ENCODE data around the gene ELOVL6.
"Not testable (repeated sequence)": the region's sequence is repeated elsewhere in the genome, so short reads cannot be mapped to it uniquely, and the experiment has no call there.

Gene ELOVL6

GRCh38 chr4:110196206-110196870, 2.1 kb downstream of the ELOVL6 start:
- Histone ChIP-seq H3K27me3 (peaks cover 61% of the 10 kb centered on the region), H3K9me3 (no peaks in the 10 kb centered on the region), H3K4me3 (ENCODE audit: low read depth in 1 of 2, low read length in 1 of 2) (peak overlapping the region; percentile 56 to 69), H3K4me1 (ENCODE audit: control insufficient read depth in 1 of 2, insufficient read depth in 1 of 2, low read depth in 1 of 2, low read length in 1 of 2) (peaks cover 29 to 33% of the 10 kb centered on the region in 2 experiments), H3K27ac (no peak overlapping the region), H3K36me3 (no peaks in the 10 kb centered on the region)
- TF ChIP-seq CTCF (IDR thresholded peaks at IDR 0.05): no peak

- peaks cover 29 to 33% of the 10 kb centered on the region in 2 experiments for H3K4me1 ChIP-seq (ENCODE audit: control insufficient read depth in 1 of 2, insufficient read depth in 1 of 2, low read depth in 1 of 2, low read length in 1 of 2)
Measured at GRCh38 chr4:110195561-110196205, 2.7 kb downstream of the ELOVL6 start.

GRCh38 chr4:110193822-110194761, 4.3 kb downstream of the ELOVL6 start:
- Histone ChIP-seq H3K27ac (no peak overlapping the region), H3K4me3 (ENCODE audit: low read depth in 1 of 2, low read length in 1 of 2) (no peak overlapping the region), H3K4me1 (ENCODE audit: control insufficient read depth in 1 of 2, insufficient read depth in 1 of 2, low read depth in 1 of 2, low read length in 1 of 2) (peaks cover 29 to 33% of the 10 kb centered on the region in 2 experiments), H3K9me3 (no peaks in the 10 kb centered on the region), H3K27me3 (peaks cover 40% of the 10 kb centered on the region), H3K36me3 (no peaks in the 10 kb centered on the region)
- TF ChIP-seq CTCF (IDR thresholded peaks at IDR 0.05): no peak

More at GRCh38 chr4:110195561-110196205, 2.7 kb downstream of the ELOVL6 start:
- Histone ChIP-seq H3K27me3 (peaks cover 56% of the 10 kb centered on the region), H3K4me3 (ENCODE audit: low read depth in 1 of 2, low read length in 1 of 2) (peak overlapping the region; percentile 56 to 69), H3K27ac (no peak overlapping the region), H3K36me3 (no peaks in the 10 kb centered on the region), H3K9me3 (no peaks in the 10 kb centered on the region)
- TF ChIP-seq CTCF (IDR thresholded peaks at IDR 0.05): no peak

GRCh38 chr4:110193287-110193686, 5.1 kb downstream of the ELOVL6 start:
- not testable (repeated sequence) for H3K9me3 ChIP-seq; H3K4me3 ChIP-seq (ENCODE audit: low read depth in 1 of 2, low read length in 1 of 2); H3K27ac ChIP-seq; H3K36me3 ChIP-seq
- peaks cover 32% of the 10 kb centered on the region for H3K27me3 ChIP-seq
- peaks cover 24 to 25% of the 10 kb centered on the region in 2 experiments for H3K4me1 ChIP-seq (ENCODE audit: control insufficient read depth in 1 of 2, insufficient read depth in 1 of 2, low read depth in 1 of 2, low read length in 1 of 2)

GRCh38 chr4:110190249-110190648, 8.2 kb downstream of the ELOVL6 start:
- H3K9me3 ChIP-seq: no peaks in the 10 kb centered on the region
- H3K36me3 ChIP-seq: no peaks in the 10 kb centered on the region
- no peak for TF ChIP-seq CTCF (IDR thresholded peaks at IDR 0.05)
- no peak overlapping the region for H3K27ac ChIP-seq
- H3K4me3 ChIP-seq (ENCODE audit: low read depth in 1 of 2, low read length in 1 of 2): no peak overlapping the region
- peaks cover 1% of the 10 kb centered on the region for H3K27me3 ChIP-seq
- H3K4me1 ChIP-seq (ENCODE audit: control insufficient read depth in 1 of 2, insufficient read depth in 1 of 2, low read depth in 1 of 2, low read length in 1 of 2): no peaks in the 10 kb centered on the region

All from neutrophil (primary cell).